ENCODE results near the gene CCDC60.

DNA sequence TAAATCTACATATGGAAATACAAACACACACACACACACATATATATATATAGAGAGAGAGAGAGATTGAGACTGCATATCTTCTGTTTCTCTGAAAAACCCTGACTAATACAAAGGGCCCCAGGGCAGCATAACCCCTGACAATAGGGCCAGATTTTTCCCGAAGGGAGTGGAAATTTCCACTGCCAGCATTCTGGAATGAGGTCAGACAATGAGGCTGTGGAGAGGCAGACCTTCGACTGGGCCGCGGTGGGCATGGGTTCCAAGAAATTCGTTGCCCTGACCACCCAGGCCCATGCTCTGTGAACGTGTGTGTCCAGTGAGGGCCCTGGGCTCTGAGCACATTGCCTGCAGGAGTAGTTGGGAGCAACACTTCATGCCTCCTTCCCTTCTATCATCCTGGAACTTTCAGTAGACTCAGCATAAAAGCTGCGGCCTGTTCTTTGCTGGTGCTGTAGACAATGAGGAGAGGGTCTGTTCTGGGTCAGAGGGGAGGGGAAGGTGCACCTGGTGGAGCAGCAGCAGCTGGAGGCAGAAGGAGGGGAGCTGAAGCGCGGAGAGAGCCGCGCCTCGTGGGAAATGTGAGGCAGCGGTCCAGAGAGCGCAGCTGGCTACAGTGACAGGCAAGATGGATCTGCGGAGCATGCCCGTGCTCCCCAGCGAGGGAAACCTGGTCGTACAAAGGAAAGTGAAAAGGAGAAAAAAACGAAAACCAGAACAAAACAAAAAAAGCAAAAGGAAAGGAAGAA lies 25.6 kb upstream of the CCDC60 start:
- TF ChIP-seq, protein P1, sequence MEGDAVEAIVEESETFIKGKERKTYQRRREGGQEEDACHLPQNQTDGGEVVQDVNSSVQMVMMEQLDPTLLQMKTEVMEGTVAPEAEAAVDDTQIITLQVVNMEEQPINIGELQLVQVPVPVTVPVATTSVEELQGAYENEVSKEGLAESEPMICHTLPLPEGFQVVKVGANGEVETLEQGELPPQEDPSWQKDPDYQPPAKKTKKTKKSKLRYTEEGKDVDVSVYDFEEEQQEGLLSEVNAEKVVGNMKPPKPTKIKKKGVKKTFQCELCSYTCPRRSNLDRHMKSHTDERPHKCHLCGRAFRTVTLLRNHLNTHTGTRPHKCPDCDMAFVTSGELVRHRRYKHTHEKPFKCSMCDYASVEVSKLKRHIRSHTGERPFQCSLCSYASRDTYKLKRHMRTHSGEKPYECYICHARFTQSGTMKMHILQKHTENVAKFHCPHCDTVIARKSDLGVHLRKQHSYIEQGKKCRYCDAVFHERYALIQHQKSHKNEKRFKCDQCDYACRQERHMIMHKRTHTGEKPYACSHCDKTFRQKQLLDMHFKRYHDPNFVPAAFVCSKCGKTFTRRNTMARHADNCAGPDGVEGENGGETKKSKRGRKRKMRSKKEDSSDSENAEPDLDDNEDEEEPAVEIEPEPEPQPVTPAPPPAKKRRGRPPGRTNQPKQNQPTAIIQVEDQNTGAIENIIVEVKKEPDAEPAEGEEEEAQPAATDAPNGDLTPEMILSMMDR (IDR thresholded peaks at IDR 0.05) = no peak
- no peak for TF ChIP-seq POLR2A (IDR thresholded peaks at IDR 0.05)
